Measurements from ENCODE around the gene ITGA11. TPM values are rescaled to one million over a fixed set of nuclear protein-coding genes. Genes with fewer than 3 reads are reported as not detected.

ITGA11 gene
- total RNA-seq, 1 experiment from 2014 or later: 0.70 TPM

- DNase-seq: no peak
- no peaks in the 10 kb centered on the region for H3K9me2 ChIP-seq (ENCODE audit: insufficient read depth)
- no peaks in the 10 kb centered on the region for H3K9me3 ChIP-seq (ENCODE audit: insufficient read depth, low read depth)
- CTCF ChIA-PET: no interaction called here
- H3K79me2 ChIP-seq (ENCODE audit: low read depth): no peaks in the 10 kb centered on the region
- no peak overlapping the region for H2AFZ ChIP-seq
- POLR2A ChIA-PET (ENCODE audit: unreplicated experiment): no interaction called here
- no peaks in the 10 kb centered on the region for H3K4me1 ChIP-seq (replicated peaks; ENCODE audit: insufficient read depth)
- no peaks in the 10 kb centered on the region for H3K36me3 ChIP-seq (ENCODE audit: low read depth)
- TF ChIP-seq EZH2 (IDR thresholded peaks at IDR 0.05; ENCODE audit: low read depth): no peak
- TF ChIP-seq CTCF (conservative IDR thresholded peaks at IDR 0.05): no peak
- no peaks in the 10 kb centered on the region for H4K20me1 ChIP-seq (ENCODE audit: insufficient read depth)
- H3K4me3 ChIP-seq: no peak overlapping the region
- BruUV-seq (replicated peaks): no TSS peak
- intact Hi-C loops (cut with micrococcal nuclease; ENCODE audit: unreplicated experiment): no loop called here
- no peak overlapping the region for H3K27ac ChIP-seq
- no peaks in the 10 kb centered on the region for H3F3A ChIP-seq (ENCODE audit: insufficient read depth, low read depth)
- no peaks in the 10 kb centered on the region for H3K27me3 ChIP-seq (ENCODE audit: insufficient read depth, low read depth)
- H3K4me2 ChIP-seq: no peak overlapping the region
These were observed 14.9 kb downstream of the ITGA11 start for GRCh38 chr15:68417051-68417450.

- Histone ChIP-seq H3K79me2 (ENCODE audit: low read depth) (no peaks in the 10 kb centered on the region), H3F3A (ENCODE audit: insufficient read depth, low read depth) (no peaks in the 10 kb centered on the region), H3K9me2 (ENCODE audit: insufficient read depth) (no peaks in the 10 kb centered on the region), H4K20me1 (ENCODE audit: insufficient read depth) (no peaks in the 10 kb centered on the region), H3K27me3 (ENCODE audit: insufficient read depth, low read depth) (no peaks in the 10 kb centered on the region), H3K9me3 (ENCODE audit: insufficient read depth, low read depth) (no peaks in the 10 kb centered on the region), H3K4me2 (no peak overlapping the region), H3K4me1 (replicated peaks; ENCODE audit: insufficient read depth) (no peaks in the 10 kb centered on the region), H3K4me3 (no peak overlapping the region), H3K36me3 (ENCODE audit: low read depth) (no peaks in the 10 kb centered on the region), H3K27ac (no peak overlapping the region), H2AFZ (no peak overlapping the region)
- TF ChIP-seq CTCF (conservative IDR thresholded peaks at IDR 0.05) (no peak), EZH2 (IDR thresholded peaks at IDR 0.05; ENCODE audit: low read depth) (no peak)
- POLR2A ChIA-PET (ENCODE audit: unreplicated experiment): no interaction called here
- no peak for DNase-seq
- intact Hi-C loops (cut with micrococcal nuclease; ENCODE audit: unreplicated experiment): no loop called here
- CTCF ChIA-PET: no interaction called here
- no TSS peak for BruUV-seq (replicated peaks)
These were observed 15.8 kb downstream of the ITGA11 start for GRCh38 chr15:68416158-68416535.

- Histone ChIP-seq H2AFZ (no peak overlapping the region), H3K9me3 (ENCODE audit: insufficient read depth, low read depth) (no peaks in the 10 kb centered on the region), H3K4me2 (no peak overlapping the region), H3K27me3 (ENCODE audit: insufficient read depth, low read depth) (no peaks in the 10 kb centered on the region), H3F3A (ENCODE audit: insufficient read depth, low read depth) (no peaks in the 10 kb centered on the region), H3K27ac (no peak overlapping the region), H3K36me3 (ENCODE audit: low read depth) (no peaks in the 10 kb centered on the region), H4K20me1 (ENCODE audit: insufficient read depth) (no peaks in the 10 kb centered on the region), H3K79me2 (ENCODE audit: low read depth) (no peaks in the 10 kb centered on the region), H3K4me3 (no peak overlapping the region), H3K9me2 (ENCODE audit: insufficient read depth) (no peaks in the 10 kb centered on the region), H3K4me1 (replicated peaks; ENCODE audit: insufficient read depth) (no peaks in the 10 kb centered on the region)
- intact Hi-C loops (cut with micrococcal nuclease; ENCODE audit: unreplicated experiment): no loop called here
- TF ChIP-seq CTCF (conservative IDR thresholded peaks at IDR 0.05): no peak
- TF ChIP-seq EZH2 (IDR thresholded peaks at IDR 0.05; ENCODE audit: low read depth): no peak
- ChIA-PET POLR2A (ENCODE audit: unreplicated experiment) (no interaction called here), CTCF (no interaction called here)
- BruUV-seq (replicated peaks): no TSS peak
- no peak for DNase-seq
These were observed 16.3 kb downstream of the ITGA11 start for GRCh38 chr15:68415501-68416157.

All from PC-9 (cell line).